Keratinocyte (primary cell): Measurements from ENCODE around the gene ARID3A.

Experiments
- CTCF ChIP-seq, 3 experiments: IDR thresholded peaks in 1 of 3; conservative IDR thresholded peaks in 1 of 3; optimal IDR thresholded peaks in 1 of 3; 2 replicates in 2 of 3; 3 replicates in 1 of 3; pipeline versions ENCODE3 to v1.5.1; 2011; ENCODE audit warnings: low read length in 3 of 3, mild to moderate bottlenecking in 3 of 3, moderate library complexity in 2 of 3, control low read depth in 1 of 3, inconsistent platforms in 1 of 3; ENCODE audit not compliant: insufficient read depth in 2 of 3; ENCODE audit errors: extremely low read depth in 1 of 3
- EZH2 ChIP-seq: IDR thresholded peaks from one replicate; pipeline ENCODE4 v1.6.1; 2012; ENCODE audit warnings: inconsistent platforms, mild to moderate bottlenecking, low read length, moderate library complexity

- no peak for TF ChIP-seq CTCF (optimal IDR thresholded peaks at IDR 0.05 in 1 of 3, IDR thresholded peaks at IDR 0.05 in 1 of 3, conservative IDR thresholded peaks at IDR 0.05 in 1 of 3; ENCODE audit: extremely low read depth in 1 of 3, insufficient read depth in 2 of 3, low read length in 3 of 3)
- no peak for TF ChIP-seq EZH2
Observed at GRCh38 chr19:1004204-1004802, 78.5 kb downstream of the ARID3A start.
